EL (cell line): Measurements from ENCODE around the gene ZNF335.

Source experiments
- DNase-seq: peaks from one replicate; pipeline ENCODE4 v3.0.0-alpha.2; 2016

The ZNF335 gene

DNA sequence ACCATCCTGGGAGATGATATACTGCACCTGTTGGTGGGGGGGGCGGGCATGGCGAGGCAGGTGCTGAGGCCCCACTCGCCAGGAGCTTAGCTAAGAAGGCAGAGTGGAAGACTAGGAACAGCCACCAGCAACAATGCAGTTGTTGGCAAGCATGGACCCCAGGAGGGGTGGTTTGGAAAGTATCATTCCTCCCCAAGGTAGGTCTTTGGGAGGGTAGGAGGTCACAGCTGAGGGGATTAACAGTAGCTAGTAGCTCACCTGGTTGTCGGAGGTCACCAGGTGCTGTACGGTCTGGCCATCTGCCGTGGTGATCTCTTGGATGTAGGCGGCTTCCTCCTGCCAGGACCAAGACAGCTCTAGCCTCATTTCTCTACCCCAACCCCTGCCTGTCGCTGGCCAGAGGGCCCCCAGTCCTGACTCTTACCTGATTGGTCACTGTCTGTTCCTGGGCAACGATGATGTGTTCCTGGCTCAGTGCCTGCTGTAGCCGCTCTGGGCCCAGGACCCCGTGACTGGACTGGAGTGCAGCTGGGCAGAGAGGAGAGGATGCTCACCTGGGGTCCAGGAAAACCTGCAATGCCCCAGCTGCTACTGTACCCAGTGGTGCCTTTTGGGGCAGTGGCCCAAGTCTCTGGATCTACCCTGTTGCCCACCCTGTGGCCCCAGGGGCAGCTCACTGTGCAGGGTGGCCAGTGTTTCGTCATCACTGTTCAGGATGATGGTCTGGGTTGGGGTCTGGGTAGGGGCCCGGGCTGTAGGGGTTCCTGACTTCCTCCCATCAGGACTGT lies 22.3 kb downstream of the ZNF335 start:
- DNase-seq = no peak

DNA sequence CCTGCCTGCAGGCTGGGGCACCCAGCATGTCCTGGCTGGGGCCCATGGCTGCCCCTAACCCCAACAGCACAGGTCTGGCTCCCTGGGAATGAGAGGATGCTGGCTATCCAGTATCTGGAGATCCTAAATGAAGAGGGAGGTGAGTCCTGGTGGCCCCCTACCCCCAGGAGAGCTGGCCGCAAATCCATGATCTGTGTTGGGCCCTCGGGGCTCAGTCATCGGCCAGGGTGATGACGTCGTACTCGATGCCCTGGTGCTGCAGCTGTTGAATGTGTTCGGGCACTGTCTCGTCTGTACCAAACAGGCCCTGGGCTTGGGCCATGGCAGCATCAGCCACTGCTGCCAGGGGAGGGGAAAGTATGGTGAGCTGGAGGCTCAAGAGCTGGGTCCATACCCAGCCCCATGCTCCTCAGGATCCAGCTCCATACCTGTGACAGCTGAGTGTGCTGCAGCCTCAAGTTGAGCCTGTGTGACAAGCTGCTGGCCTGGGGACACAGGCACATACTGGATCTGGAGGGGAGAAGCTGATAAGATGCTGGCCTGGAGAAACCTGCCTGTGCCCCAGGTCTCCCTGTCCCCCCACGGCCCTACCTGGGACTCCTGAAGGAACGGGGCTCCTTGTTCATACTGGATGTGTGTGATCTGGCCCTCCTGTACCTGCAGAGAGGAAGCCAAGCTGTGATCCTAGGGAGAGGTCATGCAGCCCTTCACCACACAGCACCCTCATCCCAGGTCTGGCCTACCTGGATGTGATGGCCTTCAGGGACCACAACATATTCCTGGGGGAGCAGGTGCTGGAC lies 23.1 kb downstream of the ZNF335 start:
- no peak for DNase-seq

DNA sequence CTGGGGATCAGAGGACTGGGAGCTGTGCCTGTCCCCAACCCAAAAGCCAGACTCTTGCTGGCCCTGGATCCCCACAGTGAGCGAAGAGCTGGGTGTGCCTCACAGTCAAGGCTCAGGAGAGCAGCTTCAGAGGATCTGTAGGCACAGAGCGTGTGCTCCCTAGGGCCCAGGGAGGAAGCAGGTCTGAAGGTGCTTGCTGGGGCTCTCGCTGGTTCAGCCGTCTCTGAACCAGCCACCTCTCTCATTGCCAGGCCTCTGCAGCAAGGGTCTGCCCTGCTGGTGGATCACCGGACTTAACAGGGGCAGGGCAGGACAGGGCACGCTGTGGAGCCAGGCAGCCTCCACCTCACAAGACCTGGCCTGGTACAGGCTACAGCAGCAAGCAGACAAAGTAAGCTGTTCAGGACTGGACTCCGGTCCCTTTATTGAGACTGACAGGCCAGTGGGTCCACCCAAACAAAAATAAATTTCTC lies 23.7 kb downstream of the ZNF335 start:
- DNase-seq = no peak

DNA sequence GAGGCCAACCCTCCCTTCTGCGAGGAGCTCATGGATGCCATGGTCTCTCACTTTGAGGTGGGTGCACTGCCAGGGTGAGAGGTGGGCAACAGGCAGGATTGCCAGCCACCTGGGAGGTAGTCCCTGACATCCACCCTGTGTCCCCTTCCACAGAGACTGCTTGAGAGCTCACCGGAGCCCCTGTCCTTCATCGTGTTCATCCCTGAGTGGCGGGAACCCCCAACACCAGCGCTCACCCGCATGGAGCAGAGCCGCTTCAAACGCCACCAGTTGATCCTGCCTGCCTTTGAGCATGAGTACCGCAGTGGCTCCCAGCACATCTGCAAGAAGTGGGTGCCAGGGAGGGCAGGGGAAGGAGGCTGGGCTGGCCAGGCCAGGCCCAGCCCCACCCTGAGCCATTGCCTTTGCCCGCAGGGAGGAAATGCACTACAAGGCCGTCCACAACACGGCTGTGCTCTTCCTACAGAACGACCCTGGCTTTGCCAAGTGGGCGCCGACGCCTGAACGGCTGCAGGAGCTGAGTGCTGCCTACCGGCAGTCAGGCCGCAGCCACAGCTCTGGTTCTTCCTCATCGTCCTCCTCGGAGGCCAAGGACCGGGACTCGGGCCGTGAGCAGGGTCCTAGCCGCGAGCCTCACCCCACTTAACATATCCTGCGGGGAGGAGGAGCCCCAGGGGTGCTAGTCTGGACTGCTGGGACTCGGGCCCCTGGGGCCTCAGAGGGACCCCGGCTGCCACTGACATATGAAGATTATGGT lies 24.7 kb downstream of the ZNF335 start:
- DNase-seq = no peak

DNA sequence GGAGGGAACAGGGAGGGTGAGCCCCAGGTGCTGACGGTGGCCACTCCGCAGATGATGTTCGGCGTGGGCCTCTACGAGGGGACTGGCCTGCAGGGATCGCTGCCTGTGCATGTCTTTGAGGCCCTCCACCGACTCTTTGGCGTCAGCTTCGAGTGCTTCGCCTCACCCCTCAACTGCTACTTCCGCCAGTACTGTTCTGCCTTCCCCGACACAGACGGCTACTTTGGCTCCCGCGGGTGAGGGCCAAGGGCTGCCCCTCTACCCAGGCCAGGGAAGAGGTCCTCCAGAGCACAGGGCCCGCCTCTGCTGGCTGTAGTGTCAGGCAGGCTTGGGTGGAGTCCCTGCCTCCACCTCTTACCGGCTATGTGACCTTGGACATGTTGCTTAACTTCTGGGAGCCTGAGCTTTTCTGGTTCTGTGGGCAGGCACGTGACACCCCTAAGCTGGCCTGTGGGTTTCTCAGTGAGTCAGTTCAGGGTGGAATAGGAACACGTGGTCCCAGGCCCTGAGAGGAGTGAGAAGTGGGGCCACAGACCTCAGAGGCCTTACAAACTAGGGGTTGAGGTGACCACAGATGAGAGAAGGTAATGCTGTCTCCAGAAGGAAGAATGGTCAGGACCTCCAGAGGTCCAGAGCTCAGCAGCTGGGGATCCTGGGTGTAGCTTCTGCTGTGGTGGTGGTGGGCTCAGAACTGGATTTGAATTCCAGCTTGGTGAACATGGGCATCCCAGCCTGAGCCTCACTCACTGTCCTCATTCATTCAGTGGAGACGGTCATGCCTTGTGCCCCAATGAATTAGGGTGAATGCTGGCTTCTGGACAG lies 25.6 kb downstream of the ZNF335 start:
- peak; percentile 88 for DNase-seq

DNA sequence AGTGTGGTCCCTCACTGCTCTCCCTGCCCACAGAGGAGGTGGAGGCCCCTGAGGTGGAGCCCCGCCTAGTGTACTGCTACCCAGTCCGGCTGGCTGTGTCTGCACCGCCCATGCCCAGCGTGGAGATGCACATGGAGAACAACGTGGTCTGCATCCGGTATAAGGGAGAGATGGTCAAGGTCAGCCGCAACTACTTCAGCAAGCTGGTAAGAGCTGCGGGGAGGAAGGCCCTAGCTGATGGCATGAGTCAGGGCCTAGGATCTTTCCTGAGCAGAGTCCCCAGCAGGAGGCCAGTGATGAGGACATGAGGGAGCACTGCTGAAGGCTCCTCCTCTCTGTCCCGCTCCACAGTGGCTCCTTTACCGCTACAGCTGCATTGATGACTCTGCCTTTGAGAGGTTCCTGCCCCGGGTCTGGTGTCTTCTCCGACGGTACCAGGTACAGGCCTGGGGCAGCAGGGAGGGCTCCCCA lies 26.3 kb downstream of the ZNF335 start:
- DNase-seq = peak; percentile 76

DNA sequence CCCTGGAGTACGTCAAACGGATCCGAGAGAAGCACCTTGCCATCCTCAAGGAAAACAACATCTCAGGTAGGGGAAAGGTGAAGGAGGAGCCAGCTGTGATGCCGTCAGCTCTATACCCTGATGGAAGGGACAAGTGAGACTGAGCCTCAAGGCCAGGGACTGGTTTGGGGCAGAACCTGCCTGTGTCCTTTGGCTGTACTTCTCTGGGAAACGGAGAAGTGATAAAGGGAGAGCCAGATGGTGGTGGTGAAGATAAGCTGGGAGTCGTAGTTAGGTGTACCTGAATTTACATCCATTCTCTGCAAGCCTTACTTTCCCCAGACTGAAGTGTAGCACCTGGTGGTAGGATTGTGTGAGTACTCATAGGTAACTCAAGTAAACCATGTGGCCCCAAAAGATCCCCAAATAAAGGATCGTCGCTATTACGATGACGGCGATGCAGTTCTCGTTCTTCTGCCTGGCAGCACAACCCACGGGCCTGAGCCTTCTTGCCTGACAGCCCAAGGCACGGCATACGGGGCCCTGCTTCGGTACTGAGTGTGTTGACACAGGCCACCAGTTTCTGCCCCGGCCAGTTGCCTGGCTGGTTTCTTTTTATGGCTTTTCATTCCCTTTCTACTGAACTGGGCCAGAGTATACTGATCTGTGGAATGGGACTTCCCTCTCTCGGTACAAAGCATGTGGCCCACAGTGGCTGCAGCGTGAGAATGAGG lies 26.9 kb downstream of the ZNF335 start:
- no peak for DNase-seq

DNA sequence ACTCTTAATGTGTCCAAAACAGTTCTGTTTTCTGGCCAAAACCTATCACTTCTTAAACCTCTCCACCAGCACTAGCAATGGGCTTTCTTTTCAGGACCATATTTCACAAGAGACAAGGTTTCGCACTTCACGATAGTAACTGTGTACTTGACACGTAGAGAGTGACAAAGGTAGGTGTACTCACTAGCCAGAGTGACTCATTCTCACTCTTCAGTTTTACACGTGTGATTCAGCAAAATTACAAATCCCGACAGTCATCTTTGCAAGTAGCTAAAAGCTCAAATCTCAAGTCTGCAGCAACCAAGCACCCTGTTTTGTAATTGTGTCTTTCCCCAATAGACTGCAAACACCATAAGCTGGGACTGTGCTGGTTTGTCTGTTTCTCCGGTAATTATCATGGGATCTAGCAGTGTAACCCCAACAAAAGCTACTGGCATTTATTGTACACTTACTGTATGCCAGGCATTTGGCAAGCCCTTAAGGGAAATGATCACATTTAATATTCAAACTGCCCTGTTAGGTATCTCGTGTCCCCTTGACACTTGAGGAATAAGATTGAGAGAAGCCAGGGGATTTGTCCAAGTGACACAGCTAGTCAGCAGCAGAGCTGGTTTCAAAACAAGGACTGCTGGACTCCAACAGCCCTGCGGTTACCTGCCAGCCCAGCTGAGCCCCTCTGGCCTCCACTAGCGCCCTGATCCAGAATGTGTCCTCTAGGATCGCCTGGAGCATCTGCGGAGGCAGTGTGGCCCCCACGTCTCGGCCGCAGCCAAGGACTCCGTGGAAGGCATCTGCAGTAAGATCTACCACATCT lies 27.6 kb downstream of the ZNF335 start:
- no peak for DNase-seq

DNA sequence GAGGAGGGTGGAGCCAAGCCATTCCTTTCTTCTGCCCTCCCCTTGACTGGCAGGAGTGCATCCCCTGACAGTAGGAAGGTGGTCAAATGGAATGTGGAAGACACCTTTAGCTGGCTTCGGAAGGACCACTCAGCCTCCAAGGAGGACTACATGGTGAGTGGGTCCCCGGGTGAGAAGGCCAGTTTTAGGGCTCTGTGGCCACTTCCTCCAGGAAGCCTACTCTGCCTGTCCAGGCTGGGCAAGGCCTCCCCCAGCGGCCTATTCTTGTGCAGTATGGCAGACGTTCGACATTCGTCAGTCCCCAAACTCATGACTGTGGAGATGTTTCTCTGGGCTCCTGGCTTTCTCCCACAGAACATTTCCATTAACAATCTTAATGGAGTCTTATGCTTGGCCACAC lies 28.4 kb downstream of the ZNF335 start:
- DNase-seq = no peak

DNA sequence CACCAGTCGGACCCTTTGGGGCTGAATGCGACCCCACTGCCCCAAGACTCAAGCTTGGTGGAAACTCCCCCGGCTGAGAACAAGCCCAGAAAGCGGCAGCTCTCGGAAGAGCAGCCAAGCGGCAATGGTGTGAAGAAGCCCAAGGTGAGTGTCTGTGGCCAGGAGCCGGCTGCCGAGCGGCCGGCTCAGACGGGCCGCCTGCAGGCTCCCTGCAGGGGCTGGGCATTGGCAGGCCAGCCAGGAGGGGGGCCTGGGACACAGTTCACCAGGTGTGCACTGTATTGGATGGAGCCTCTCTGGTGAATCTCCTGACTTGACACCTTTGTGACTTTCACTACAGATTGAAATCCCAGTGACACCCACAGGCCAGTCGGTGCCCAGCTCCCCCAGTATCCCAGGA lies 31.5 kb downstream of the ZNF335 start:
- no peak for DNase-seq

DNA sequence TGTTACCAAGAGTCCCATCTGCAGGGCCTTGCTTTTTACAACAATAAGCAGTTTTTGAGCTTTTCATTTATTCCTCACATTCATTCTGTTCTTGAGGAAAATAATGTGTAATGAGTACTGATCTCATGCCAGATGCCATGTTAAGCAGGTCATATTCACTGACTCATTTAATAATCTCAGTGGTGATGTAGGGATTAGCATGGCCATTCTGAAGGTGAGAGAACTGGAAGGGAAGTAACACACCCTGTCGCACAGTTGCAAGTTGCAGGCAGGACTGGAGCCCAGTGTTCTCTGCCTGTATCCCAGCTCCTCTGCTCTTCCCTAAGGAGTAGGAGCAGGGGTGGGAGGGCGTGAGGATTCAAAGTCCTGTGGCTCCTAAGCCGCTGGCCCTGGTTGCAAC lies 31.9 kb downstream of the ZNF335 start:
- no peak for DNase-seq

DNA sequence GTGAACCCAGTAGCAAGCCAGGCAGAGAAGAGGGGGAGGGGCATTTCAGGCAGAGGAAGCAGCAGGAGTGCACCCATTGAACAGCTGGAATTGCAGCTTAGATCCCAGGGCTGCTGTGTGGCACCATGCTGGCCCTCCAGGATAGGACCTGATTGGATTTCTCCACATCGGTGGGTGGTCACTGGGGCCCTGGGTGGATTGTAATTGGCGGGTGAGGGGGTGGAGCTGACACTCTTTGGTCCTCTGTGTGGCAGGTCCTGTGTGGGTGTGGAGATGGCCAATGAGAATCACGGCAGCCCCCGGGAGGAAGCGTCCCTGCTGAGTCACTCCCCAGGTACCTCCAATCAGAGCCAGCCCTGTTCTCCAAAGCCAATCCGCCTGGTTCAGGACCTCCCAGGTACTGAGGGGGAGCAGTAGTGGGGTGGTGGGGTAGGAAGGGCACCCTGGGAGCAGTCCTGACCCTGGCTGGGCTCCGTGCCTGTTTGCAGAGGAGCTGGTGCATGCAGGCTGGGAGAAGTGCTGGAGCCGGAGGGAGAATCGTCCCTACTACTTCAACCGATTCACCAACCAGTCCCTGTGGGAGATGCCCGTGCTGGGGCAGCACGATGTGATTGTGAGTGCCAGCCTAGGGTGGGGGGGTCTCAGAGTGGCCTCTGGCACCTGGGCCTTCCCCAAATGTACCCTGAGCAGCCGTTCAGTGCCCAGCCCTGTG lies 33.1 kb downstream of the ZNF335 start:
- DNase-seq = no peak

DNA sequence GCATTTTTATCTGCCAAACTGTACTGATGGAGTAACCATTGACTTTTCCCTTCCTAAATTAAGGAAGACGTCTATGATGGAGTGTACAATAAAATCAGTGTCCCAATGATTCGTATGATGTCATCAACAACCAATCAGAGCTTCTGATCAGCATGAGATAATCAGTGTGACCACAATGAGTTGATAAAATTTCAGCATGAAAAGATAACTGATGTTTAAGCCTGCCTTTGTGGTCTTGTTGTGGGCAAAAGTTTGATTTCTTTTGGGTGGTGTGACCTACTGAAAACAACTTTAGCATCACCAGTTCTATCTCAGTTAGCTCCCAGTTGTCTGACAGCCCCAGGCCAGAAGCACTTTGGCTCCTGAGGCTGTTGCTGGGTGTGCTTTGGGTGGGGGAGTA lies 34.2 kb downstream of the ZNF335 start:
- DNase-seq = peak; percentile 41

DNA sequence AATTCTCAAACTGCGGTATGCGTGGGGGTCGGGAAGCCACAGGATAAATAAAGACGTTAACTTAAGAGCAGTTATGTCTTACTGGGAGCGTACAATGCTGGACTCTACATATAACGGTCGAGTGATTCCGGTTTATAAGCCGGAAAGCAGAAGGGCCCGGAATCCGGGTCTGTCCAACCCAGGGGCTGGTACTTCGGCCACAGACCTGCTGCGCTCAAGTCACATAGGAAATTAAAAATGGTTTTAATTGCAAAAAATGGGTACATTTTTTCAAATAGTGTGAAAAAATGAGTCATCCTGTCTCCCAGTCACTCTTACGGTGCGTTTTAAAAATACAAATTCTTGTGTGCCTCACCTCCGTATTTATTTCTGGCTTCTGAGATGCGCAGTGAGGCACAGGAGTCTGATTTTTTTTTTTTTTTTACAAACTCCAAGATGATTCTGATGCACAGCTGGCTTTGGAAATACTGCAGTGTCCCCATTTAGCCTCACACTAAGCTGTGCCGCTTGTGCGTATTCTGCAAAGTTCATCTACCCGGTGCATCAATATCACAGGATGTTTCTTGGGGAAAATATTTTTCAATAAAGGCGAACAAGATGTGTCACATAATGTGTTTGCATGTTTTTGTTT lies 36.5 kb downstream of the ZNF335 start:
- DNase-seq = peak; percentile 25

DNA sequence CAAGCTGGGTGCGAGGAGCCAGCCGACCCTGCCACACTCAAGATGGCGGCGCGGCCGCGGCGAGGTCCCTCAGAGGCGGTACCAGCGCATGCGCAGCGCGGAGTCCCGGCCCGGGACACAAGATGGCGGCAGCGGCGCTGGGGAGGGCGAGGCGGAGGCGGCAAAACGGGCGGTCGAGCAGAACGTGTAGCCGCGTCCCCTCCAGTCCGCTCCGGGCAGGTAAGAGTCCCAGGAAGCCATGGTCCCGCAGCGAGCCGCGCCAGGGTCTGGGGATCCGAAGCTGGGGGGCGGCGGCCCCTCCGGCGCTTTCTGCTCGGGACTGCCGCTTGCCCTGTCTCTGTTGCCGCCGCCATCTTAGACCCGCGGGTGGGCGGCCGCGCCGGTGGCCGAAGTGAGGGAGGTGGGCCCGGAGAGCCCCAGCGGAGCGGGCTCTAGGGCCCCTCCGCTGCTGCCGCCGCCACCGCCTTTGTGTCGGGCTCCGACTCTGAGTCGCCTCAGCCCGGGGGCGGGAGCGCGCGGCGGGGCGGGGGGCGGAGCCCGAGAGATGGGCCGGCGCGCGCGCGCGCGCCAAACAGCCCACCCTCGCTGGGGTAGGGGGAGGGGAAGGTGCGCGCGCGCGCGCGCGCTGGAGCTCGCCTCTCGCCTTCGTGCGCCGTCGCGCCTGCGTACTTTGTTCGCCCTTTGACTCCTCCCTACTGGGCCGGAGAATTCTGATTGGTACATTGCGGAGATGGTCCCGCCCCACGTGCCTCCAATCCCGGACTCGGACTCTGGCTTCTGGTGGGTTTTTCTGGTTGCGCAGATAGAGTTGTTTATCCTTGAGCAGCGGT lies 37.2 kb downstream of the ZNF335 start, which contains the start of gene PCIF1:
PCIF1 (plus strand) TSS at position 98 of the 830 bp plus-strand sequence. CDS start 4,317 bp downstream, outside the sequence.
- peak; percentile 98 for DNase-seq

DNA sequence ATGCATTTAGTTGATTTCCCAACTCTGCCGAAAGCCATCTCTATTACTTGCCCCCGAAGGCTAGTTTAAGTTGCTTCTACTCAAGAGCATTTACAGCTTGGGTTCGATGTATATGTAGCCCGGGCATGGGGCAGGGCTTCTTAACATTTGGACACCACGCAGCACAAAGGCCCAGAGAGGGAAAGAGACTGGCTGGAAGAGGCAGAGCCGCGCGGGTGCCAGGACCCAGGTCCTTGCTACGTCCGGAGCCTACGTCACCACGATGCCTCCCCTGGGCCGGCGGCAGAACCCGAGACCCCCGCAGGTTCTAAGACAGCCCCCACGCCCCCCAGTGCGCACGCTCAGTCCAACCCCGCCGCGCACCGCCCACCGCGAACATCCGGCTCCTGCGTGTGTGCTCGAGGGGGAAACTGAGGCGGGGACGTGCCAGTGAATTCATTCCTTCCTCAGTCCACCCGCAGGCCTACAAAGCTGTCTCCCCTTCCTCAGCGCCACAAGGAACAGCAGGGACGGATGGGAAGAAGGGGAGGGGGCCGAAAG lies 37.9 kb downstream of the ZNF335 start:
- DNase-seq = peak; percentile 56

DNA sequence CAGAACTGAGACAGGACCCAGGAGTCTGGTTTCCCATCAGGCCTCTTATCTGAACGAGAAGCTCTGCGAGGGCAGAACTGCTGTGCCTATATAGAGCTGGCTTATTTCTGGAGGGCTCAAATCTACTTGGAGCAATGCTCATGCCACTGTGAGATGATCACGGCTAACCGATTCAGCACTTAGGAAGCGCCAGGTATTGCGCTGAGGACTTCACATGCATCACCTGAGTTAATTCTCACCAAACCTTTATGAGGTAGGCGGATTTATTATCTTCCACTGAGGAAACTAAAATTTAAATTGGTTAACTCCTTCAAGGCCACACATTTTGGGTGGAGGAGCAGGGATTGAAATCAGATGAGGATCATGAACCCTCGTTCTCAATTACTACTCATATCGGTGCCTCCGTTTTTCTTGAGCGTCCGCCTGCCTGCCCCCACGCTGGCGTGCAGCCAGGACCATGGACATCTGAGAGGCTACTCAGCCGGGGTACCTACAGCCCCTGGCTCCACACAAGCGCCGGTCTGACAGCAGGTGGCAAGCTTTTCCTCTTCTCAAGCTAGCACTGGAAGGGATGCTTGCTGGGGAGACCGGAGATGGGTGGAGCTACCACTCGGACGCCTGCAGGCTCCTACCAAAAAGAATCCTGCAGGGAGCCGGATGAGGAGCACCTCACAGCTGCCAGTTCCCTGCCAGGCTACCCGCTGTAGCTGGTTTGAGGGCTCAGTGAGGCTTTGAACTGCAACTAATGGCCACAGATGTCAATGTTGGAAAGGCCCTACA lies 38.5 kb downstream of the ZNF335 start:
- peak; percentile 83 for DNase-seq
